Stimulated activated CD8-positive, alpha-beta memory T cell treated with anti-CD3 and anti-CD28 coated beads, Interleukin-7, amount 100 ng/mL, for 1 hour (primary cell): ENCODE measurements around the gene HDAC8.
"Not testable (repeated sequence)": the region's sequence is repeated elsewhere in the genome, so short reads cannot be mapped to it uniquely, and the experiment has no call there.

ENCODE experiments used
- DNase-seq, 2 donors: peaks; one replicate each; pipeline ENCODE4 v3.0.0-alpha.2; 2020; ENCODE audit warnings: low read depth in 2 of 2

HDAC8 gene

DNA sequence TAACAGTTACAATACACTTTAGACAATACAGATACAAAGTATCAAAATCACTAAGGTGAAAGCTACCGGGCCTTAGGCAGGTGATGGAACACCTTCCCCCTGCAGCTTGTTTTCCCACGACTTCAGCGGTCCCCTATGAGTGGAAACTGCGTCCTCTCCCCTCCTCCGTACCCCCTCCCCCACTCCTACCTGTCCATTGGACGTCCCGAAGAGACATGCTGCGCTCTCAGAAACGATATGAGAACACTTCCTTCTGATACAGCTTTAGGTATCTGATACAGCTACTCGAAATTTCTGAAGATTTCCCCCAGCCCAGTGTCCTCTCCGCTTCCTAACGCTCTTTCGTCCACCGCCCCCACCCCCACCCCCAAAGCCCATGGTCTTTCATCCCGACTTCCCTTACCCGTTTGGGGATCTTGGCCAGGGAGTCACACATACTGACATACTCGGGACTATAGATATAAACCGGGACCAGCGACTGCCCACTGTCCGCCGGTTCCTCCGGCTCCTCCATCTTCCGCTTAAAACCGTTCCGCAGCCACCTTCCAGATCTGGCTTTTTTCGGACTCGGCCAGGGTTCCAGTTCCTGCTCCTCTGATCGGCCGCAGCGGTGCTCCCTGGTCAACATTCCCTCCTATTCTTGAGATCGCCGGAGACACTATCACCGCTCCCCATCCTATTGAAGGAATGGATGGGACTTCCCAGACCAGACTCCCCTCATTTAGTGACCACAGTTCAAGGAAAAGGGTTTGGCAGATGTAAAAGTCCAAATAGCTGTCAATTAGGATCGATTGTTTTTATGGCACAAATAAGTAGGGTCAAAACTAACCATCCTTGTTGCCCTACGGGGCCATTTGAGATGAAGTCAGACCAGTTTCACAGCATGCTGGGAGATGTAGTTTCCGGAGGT, at the start of gene HDAC8:
Gene HDAC8, minus strand, starts transcription at position 596 of the 910 bp plus-strand sequence. Its CDS starts 82 bp downstream, at position 514.
- DNase-seq: no peak

GRCh38 chrX:72621625-72622485, 49.2 kb upstream of the HDAC8 start:
- DNase-seq: no peak

DNA sequence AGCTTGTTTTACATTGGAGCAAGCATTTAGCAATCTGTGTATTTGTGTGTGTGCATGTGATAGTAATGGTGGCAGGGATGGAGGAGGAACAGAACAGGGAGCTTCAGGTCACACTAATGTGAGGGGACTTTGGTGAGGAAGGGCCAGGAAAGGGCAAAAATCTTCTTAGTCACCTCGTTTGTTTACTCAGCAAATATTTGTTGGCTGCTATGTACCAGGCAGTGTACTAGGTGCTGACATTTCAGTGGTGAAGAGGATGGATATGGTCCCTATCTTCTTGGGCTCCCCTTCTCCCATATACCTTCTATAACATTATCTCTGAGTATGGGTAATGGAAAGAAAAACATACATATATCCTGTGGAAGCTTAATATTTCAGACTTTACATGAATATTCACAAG, 48.5 kb upstream of the HDAC8 start:
- DNase-seq: no peak

- DNase-seq: no peak
These were observed 48.0 kb upstream of the HDAC8 start for GRCh38 chrX:72620550-72621145.

DNA sequence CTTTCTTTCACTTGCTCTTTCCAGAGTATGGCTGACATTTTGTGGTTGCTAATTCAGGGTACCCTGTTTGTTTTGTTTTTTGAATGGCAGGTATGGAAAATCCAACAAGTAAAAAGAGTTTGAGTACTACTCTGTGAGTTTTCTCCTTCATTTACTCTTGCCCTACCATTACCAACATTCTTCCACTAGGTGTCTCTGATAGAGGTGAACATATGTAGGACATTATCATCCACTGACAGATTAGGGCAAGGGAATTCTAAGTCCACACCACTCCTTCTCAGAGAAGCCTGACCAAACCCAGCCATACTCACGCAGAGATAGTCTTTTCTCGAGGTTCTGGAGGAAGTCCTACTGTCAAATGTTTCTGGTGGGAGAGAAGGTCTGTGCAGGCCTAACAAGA, 36.7 kb upstream of the HDAC8 start:
- no peak for DNase-seq

DNA sequence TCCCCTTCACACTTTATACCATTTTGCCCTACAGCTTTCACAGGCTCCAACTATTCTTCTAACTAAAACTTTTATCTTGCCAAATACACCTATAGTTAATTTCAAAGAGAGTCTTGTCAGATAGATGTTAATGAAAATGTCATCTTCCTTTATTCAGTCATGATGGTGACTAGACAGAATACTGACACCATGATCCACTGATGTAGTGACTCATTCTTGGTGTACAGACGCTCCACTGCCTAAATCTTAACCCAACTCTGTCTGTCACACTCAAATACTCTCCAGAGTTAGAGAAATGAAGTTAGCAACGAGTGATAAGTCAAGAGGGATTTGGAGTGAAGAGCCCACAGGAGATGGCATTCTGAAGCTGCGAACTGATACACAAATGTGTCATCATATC, 32.1 kb upstream of the HDAC8 start:
- DNase-seq: no peak

DNA sequence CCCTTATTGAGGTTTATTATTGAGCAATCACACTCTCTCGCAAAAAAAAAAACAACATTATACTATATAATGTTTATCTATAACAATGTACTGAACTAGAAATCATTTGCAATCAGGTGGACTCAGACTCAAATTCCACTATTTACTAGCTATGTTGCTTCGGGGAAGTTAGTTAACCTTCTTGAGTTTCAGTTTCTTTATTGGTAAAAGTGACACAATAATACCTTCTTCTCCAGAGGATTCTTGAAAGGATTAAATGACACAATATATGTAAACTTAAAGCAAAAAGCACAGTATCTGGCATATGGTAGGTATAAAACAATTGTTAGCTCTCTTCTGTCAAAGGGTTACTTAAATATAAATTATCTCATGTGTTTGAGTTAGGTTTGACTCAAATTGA, 31.5 kb upstream of the HDAC8 start:
- no peak for DNase-seq

GRCh38 chrX:72591038-72591437, 18.4 kb upstream of the HDAC8 start:
- DNase-seq: not testable (repeated sequence)

- DNase-seq: no peak
These were observed 11.5 kb upstream of the HDAC8 start for GRCh38 chrX:72584163-72584562.

DNA sequence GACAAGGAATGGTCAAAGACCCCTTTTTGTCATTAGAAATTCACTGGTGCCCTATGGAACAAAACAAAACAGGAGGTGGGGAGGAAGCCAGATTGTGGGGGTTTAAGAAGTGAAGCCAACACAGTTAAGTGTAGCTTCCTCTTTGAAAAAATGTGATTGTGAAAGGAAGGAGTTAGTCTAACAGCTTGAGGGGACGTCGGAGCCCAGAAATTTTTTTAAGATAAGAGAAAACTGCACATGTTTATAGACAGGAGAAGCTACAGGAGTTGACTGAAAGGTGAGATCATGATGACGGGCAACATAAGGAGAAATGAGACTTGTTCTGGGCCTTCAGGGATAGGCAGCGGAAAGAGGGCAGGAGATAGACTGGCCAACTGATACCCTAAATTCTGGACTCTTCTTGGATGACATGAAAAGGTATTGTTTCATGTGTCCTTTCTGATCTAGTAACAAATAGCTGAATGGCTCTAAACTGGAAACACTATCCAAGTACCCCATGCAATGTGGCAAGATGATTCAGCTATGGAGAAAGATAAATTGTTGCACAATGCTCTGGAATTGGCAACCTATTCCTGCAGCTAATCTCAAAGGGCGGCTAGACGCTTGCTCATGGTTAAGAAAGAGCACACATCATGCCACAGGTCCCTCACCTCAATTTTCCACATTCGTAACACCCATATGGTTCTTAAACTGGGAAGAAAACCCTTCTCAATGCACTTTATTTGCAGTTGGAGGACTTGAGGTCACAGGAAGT, 3.7 kb upstream of the HDAC8 start:
- no peak for DNase-seq

DNA sequence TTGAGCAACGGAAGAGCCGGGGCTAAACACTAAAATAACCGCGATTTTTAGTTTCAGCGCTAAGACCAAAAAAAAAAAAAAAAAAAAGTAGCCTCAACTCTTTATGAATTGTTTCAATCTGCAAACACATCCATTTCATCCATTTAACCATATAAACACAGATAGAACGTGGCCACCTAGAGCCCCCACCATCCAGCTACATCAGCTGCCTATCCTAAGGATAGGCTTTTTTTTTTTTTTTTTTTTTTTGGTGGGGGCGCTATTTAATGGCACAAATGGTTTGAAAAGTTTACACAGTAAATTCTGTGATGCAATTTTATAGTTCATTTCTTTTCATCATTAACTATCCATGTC, 492 bp upstream of the HDAC8 start:
- DNase-seq: no peak

DNA sequence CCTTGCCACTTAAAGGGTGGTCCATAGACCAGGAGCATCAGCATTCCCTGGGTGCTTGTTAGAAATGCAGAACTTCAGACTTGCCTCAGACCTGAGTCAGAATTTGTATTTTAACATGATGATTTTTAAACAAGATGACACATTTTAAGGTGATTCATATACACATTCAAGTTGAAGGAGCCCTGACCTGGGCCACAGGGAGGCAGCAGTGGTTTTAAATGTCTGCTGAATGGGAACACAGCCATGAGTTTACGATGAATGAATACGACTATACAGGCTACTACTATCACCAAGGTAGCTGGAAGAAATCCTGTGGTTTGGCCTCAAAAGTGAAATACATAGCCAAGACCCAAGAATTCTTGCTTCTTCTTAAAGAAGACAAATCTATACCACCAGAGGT, 2.9 kb downstream of the HDAC8 start:
- DNase-seq: no peak

DNA sequence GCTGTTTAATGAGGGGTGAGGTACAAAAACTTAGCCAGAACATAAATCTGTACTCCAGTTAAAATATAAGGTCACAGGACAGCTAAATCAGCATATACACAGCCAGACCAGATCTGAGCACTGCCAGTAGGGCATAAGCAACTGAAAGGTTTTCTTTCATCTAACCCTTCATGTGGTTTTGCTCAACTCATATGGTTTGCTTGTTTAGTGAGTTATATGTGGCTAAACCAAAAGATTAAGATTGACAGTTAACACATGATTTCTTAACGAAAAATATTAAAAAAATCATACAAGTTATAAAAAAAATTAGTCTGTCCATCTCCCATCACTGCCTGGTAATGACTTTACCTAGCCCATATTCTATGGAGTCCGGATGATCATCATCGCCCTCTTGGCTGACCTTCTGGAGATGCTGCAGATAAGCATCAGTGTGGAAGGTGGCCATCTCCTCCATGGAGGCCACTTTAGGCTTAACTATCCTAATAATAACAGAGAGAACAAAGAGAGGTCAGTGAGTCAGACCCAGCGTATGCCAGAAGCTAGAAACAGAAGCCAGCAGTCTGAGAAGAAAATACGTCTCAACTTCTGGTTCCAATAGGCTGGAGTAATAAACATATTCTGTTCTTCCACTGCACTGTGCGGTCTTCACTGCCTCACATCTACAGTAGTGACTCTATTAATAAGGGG, 4.1 kb downstream of the HDAC8 start:
- no peak for DNase-seq

GRCh38 chrX:72566448-72566847, 6.2 kb downstream of the HDAC8 start:
- no peak for DNase-seq

GRCh38 chrX:72559655-72560054, 13.0 kb downstream of the HDAC8 start:
- not testable (repeated sequence) for DNase-seq

DNA sequence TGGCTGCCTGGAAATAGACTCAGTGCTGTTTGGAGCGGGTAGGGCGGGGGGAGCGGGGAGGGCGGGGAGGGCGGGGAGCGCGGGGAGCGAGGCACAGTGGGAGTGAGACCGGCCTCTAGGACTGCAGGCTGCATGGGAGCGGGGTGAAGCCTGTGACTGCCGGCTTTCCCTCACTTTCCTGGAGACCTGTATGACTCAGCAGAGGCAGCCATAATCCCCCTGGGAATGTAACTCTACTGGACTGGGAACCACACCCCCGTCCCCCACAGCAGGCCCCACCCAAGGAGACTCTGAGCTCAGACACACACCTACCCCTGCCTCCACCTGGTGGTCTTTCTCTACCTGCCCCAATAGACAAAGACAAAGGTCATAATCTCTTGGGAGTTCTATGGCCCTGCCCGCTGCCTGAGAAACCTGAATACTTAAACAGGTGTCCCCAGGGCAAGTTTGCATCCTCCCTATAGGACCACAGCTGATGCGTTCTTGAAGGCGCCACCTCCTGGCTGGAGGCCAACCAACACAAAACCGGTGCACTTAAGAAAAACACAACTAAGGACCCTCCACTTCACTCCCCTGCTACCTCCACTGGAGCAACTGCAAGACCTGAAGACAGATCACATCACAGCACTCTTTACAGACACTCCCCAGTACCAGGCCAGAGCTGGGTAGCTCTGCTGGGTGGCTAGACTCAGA, 18.0 kb downstream of the HDAC8 start:
- no peak for DNase-seq

GRCh38 chrX:72552443-72552842, 20.2 kb downstream of the HDAC8 start:
- DNase-seq: not testable (repeated sequence)

- no peak for DNase-seq
These were observed 26.7 kb downstream of the HDAC8 start for GRCh38 chrX:72545990-72546389.

GRCh38 chrX:72540318-72540717, 32.3 kb downstream of the HDAC8 start:
- DNase-seq: no peak

DNA sequence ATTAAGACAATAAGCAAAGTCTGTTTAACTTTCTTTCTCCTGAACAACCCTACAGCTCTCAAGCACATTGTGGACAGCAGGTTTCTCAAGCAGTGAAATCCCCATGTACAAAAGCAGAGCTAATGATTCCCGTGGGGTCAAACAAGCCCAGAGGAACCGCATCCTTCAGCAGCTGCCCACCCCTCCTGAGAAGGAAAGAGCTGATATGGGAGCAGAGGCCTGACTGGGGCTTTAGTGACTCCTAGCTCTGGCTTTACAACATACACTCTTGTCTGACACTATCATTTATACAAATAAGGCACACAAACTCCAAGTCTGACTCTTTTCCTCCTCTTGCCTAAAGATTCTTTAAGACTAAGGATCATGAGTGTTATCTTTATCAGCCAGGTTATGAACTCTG, 32.8 kb downstream of the HDAC8 start:
- no peak for DNase-seq
